Breast epithelium (tissue), 4 donors: Measurements from ENCODE around the gene SCN2B. TPM values are rescaled to one million over a fixed set of nuclear protein-coding genes. Genes with fewer than 3 reads are reported as not detected.

Source experiments
- DNase-seq, 2 donors: peaks; one replicate each; pipeline ENCODE4 v3.0.0-alpha.2; 2019; ENCODE audit warnings: low spot score in 2 of 2
- H3K27ac ChIP-seq, 2 donors: fragments of 200-600 bp; sonication (generic) in 1 of 2; one replicate each; pipeline ENCODE4 v1.5.1; 2016 to 2019; ENCODE audit warnings: mild to moderate bottlenecking in 1 of 2
- H3K27me3 ChIP-seq, 2 donors: fragments of 200-600 bp; sonication (generic) in 1 of 2; one replicate each; pipeline versions ENCODE4 v1.5.1 to v1.6.0; 2017 to 2019; ENCODE audit warnings: control low read depth in 1 of 2, mild to moderate bottlenecking in 1 of 2
- H3K36me3 ChIP-seq: fragments of 200-600 bp; one replicate; pipeline ENCODE4 v1.5.1; 2019
- H3K4me1 ChIP-seq, 2 donors: fragments of 200-600 bp; sonication (generic); one replicate each; pipeline ENCODE4 v1.5.1; 2016 to 2019; ENCODE audit warnings: control low read depth in 1 of 2
- H3K4me3 ChIP-seq, 3 donors: fragments of 200-600 bp; sonication (generic); 1 replicate in 2 of 3; 2 replicates in 1 of 3; pipeline ENCODE4 v1.5.1; 2016 to 2019; ENCODE audit warnings: mild to moderate bottlenecking in 3 of 3, moderate library complexity in 2 of 3
- H3K9me3 ChIP-seq, 2 donors: fragments of 200-600 bp; sonication (generic) in 1 of 2; one replicate each; pipeline ENCODE4 v1.5.1; 2016 to 2019; ENCODE audit warnings: control low read depth in 1 of 2
- POLR2A ChIP-seq: fragments of 450-650 bp; IDR thresholded peaks from one replicate; pipeline ENCODE4 v1.6.1; 2016; ENCODE audit warnings: antibody characterized with exemption, mild to moderate bottlenecking, moderate library complexity
- POLR2AphosphoS5 ChIP-seq, 3 donors: sonication (generic); formaldehyde crosslinking; IDR thresholded peaks; one replicate each; pipeline ENCODE4 v1.6.1; 2017; ENCODE audit warnings: antibody characterized with exemption in 3 of 3
- intact Hi-C: fragments of 100-400 bp; cut with DNase I; formaldehyde crosslinking; loops from one replicate; pipeline ENCODE4 v1.15.1; 2023; ENCODE audit warnings: low total_unique reads
- total RNA-seq, 3 donors: library from RNA; depleted of rRNA; stranded (reverse); fragments of >200 nt; gene quantifications; one replicate each; pipeline ENCODE4 v1.1.0, GENCODE V29; 2016
- TF ChIP-seq, protein P1 (sequence below), 3 donors: fragments of 450-650 bp; IDR thresholded peaks; one replicate each; pipeline ENCODE4 v1.5.1; 2016 to 2017; ENCODE audit warnings: antibody characterized with exemption in 3 of 3, mild to moderate bottlenecking in 3 of 3, moderate library complexity in 3 of 3

SCN2B gene
- total RNA-seq, 3 donors from 2014 or later = under 0.01 to 0.88 (median 0.16) TPM

DNA sequence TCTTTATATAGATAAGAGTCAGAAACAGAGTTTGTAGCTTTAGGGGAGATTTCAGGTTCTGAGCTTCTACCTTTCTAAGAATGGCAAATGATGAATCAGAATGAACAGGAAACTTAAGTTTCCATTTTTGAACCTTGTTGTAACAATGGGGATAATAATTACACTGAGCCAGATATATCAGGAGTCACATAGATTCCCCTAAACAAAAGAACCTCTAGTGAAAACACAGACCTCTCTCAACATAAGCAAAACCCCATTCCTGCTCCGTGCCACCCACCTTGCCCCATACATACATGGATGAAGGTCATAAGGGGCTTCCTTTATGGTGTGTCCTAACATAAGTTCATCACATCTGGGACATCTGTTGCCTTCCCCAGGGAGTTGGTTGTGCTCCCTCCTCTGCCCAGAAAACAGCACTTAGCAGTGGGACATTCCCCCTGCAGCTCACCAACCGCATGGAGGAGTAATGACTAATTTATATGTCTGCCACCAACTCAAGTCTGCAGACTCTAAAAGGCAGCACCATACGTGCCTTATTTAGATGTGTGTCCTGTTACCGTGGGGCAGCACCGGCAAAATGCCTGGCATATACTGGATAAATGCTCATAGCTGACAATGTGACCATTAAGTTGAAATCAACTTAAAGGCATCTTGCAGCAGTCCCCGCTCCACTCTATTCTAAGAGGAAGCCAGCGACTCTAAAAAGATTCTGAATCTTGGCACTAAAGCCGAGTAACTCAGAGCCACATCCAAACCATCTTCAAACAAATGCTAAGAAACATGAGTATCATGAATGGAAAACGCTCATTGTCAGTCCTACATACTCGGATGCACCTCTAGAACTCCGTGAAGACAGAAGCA is 40.4 kb upstream of the SCN2B start:
- H3K27ac ChIP-seq = no peak overlapping the region
- intact Hi-C loops = loop anchor here (10.0 kb wide), 1 partner anchor 1188 kb away; no protein-coding TSS in a partner anchor
- H3K9me3 ChIP-seq = no peaks in the 10 kb centered on the region
- TF ChIP-seq POLR2AphosphoS5 (IDR thresholded peaks at IDR 0.05) (no peak), POLR2A (no peak)
- TF ChIP-seq, protein P1, sequence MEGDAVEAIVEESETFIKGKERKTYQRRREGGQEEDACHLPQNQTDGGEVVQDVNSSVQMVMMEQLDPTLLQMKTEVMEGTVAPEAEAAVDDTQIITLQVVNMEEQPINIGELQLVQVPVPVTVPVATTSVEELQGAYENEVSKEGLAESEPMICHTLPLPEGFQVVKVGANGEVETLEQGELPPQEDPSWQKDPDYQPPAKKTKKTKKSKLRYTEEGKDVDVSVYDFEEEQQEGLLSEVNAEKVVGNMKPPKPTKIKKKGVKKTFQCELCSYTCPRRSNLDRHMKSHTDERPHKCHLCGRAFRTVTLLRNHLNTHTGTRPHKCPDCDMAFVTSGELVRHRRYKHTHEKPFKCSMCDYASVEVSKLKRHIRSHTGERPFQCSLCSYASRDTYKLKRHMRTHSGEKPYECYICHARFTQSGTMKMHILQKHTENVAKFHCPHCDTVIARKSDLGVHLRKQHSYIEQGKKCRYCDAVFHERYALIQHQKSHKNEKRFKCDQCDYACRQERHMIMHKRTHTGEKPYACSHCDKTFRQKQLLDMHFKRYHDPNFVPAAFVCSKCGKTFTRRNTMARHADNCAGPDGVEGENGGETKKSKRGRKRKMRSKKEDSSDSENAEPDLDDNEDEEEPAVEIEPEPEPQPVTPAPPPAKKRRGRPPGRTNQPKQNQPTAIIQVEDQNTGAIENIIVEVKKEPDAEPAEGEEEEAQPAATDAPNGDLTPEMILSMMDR (IDR thresholded peaks at IDR 0.05) = no peak
- H3K27me3 ChIP-seq = no peaks in the 10 kb centered on the region
- H3K4me3 ChIP-seq = no peak overlapping the region
- H3K4me1 ChIP-seq = no peaks in the 10 kb centered on the region
- DNase-seq = no peak
- no peaks in the 10 kb centered on the region for H3K36me3 ChIP-seq

DNA sequence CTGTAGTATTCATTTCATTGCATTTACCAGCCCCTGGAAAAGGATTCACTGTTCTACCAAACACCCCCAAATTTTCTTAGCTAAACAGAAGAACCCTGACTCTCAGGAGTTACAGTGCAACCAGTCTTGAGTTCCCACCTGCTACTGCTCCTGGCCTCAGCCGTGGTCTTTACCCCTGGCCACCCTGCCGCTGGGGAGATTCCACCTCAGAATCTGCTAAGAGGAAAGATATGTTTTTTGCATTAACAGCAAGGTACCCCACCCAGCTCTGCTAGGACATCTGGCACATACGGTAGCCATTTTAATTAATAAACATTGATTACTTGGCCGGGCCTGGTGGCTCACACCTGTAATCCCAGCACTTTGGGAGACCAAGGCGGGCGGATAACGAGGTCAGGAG is 39.3 kb upstream of the SCN2B start:
- Histone ChIP-seq H3K27me3 (no peaks in the 10 kb centered on the region), H3K9me3 (no peaks in the 10 kb centered on the region), H3K4me3 (no peak overlapping the region), H3K36me3 (no peaks in the 10 kb centered on the region), H3K27ac (no peak overlapping the region), H3K4me1 (no peaks in the 10 kb centered on the region)
- DNase-seq = no peak
- intact Hi-C loops = loop anchor here (10.0 kb wide), 1 partner anchor 1189 kb away; no protein-coding TSS in a partner anchor
- TF ChIP-seq POLR2AphosphoS5 (IDR thresholded peaks at IDR 0.05) = no peak
- TF ChIP-seq, protein P1 (IDR thresholded peaks at IDR 0.05) = no peak
- TF ChIP-seq POLR2A = no peak

DNA sequence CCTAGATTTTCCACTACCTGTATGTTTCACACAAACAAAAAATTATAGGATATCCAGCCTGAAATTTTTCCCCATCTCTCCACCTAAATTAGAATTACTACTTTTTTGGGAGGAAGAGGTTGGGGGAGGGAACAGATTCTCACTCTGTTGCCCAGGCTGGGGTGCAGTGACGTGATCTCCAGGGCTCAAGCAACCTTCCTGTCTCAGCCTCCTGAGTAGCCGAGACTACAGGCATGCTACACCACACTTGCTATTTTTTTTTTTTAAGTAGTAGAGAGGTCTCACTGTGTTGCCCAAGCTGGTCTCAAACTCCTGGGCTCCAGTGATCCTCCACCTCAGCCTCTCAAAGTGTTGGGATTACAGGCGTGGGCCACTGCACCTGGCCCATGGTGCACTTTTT is 38.8 kb upstream of the SCN2B start:
- intact Hi-C loops = loop anchor here (10.0 kb wide), 1 partner anchor 1190 kb away; no protein-coding TSS in a partner anchor
- Histone ChIP-seq H3K27ac (no peak overlapping the region), H3K4me1 (no peaks in the 10 kb centered on the region), H3K4me3 (no peak overlapping the region), H3K36me3 (no peaks in the 10 kb centered on the region), H3K27me3 (no peaks in the 10 kb centered on the region), H3K9me3 (no peaks in the 10 kb centered on the region)
- TF ChIP-seq POLR2AphosphoS5 (IDR thresholded peaks at IDR 0.05) (no peak), POLR2A (no peak)
- TF ChIP-seq, protein P1 (IDR thresholded peaks at IDR 0.05) = no peak
- DNase-seq = no peak

DNA sequence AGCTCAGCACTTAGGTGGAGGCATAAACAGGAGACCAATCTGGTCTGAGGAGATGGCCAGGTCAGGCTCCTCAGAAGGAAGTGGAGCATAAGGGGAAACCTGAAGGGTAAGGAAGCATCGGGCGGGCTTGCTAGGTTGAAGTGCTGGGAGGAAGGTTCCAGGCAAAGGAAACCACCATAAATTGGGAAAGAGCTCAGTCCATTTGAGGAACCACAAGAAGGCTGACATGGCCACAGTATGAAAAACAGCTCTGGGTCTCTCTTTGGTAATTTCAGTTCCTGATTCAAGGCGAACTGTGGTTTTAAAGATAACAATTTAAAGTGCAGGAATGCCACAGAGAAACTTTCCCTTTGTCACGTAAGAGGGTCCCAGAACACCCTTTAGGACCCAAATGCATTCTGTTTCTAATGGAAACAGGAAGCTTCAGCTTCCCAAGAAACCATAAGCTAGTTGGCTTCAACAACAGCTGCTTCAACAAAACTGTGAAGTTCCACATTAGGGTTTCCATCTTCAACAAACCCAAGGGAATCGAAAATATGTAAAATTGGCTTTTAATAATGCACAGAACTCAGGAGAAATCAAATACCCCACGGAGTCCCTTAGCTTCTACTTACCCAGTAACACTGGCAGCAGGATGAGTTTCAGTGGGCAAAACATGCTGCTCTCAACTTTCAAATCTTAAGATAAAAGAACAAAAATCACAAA is 37.9 kb upstream of the SCN2B start:
- Histone ChIP-seq H3K27ac (no peak overlapping the region), H3K9me3 (no peaks in the 10 kb centered on the region), H3K4me3 (no peak overlapping the region), H3K4me1 (no peaks in the 10 kb centered on the region), H3K27me3 (no peaks in the 10 kb centered on the region), H3K36me3 (no peaks in the 10 kb centered on the region)
- DNase-seq = no peak
- TF ChIP-seq POLR2A (no peak), POLR2AphosphoS5 (IDR thresholded peaks at IDR 0.05) (no peak)
- TF ChIP-seq, protein P1 (IDR thresholded peaks at IDR 0.05) = no peak
- intact Hi-C loops = loop anchor here (10.0 kb wide), 1 partner anchor 1190 kb away; no protein-coding TSS in a partner anchor

DNA sequence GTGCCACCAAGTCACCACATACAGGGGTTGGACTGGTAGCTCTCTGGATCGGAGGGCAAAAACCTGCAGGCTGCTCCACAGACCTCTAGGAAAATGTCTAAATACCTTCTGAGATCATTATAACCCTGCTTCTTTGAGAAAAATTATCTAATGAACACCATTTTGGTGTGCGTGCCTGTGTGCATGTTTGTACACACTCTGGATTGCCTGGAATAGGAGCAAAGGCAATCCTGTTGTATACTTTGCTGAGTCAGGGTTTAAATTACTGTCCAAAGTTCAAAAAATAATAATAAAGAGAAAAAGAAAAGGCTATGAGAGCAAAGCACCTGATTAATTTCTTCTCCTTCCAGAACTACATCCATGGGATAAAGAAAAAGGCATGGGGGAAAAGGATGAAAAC is 37.3 kb upstream of the SCN2B start:
- no peak for TF ChIP-seq POLR2A
- intact Hi-C loops = loop anchor here (10.0 kb wide), 1 partner anchor 1191 kb away; no protein-coding TSS in a partner anchor
- DNase-seq = no peak
- Histone ChIP-seq H3K4me1 (no peaks in the 10 kb centered on the region), H3K27me3 (no peaks in the 10 kb centered on the region), H3K4me3 (no peak overlapping the region), H3K9me3 (no peaks in the 10 kb centered on the region), H3K36me3 (no peaks in the 10 kb centered on the region), H3K27ac (no peak overlapping the region)
